Cardiac fibroblast (primary cell): Measurements from ENCODE around the gene ALDH1L1.
"Not testable (repeated sequence)": the region's sequence is repeated elsewhere in the genome, so short reads cannot be mapped to it uniquely, and the experiment has no call there.

Source experiments
- DNase-seq, 2 donors: peaks; one replicate each; pipeline versions ENCODE4 v3.0.0 to v3.0.0-alpha.2; 2010; ENCODE audit warnings: low read depth in 2 of 2
- H3K4me3 ChIP-seq, 2 donors: replicated peaks in 1 of 2; 1 replicate in 1 of 2; 2 replicates in 1 of 2; pipeline ENCODE4 v1.5.1; 2011; ENCODE audit warnings: low read depth in 2 of 2, low read length in 2 of 2, mild to moderate bottlenecking in 2 of 2, moderate library complexity in 1 of 2
- CTCF ChIP-seq: IDR thresholded peaks from one replicate; pipeline ENCODE4 v1.5.1; 2011; ENCODE audit warnings: low read depth, mild to moderate bottlenecking, low read length, inconsistent platforms

Gene ALDH1L1

GRCh38 chr3:126078866-126079265, 101.5 kb downstream of the ALDH1L1 start:
- no peak for TF ChIP-seq CTCF
- DNase-seq, result no peak
- H3K4me3 ChIP-seq, result no peak overlapping the region

- no peak for TF ChIP-seq CTCF
Observed at GRCh38 chr3:126077754-126078153, 102.6 kb downstream of the ALDH1L1 start.

GRCh38 chr3:126076140-126076539, 104.2 kb downstream of the ALDH1L1 start:
- no peak for DNase-seq
- H3K4me3 ChIP-seq, result no peak overlapping the region
- TF ChIP-seq CTCF, result no peak

More at GRCh38 chr3:126077754-126078153, 102.6 kb downstream of the ALDH1L1 start:
- DNase-seq, result no peak
- H3K4me3 ChIP-seq, result no peak overlapping the region

- no peak for TF ChIP-seq CTCF
- no peak overlapping the region for H3K4me3 ChIP-seq
- DNase-seq, result no peak
Observed at GRCh38 chr3:126070146-126070545, 110.2 kb downstream of the ALDH1L1 start.

- DNase-seq, result no peak
- no peak for TF ChIP-seq CTCF
- no peak overlapping the region for H3K4me3 ChIP-seq
Observed at GRCh38 chr3:126067959-126068358, 112.4 kb downstream of the ALDH1L1 start.

- DNase-seq, H3K4me3 ChIP-seq: not testable (repeated sequence)
Observed at GRCh38 chr3:126066676-126067075, 113.7 kb downstream of the ALDH1L1 start.

- TF ChIP-seq CTCF, result no peak
- H3K4me3 ChIP-seq, result no peak overlapping the region
- no peak for DNase-seq
Observed at GRCh38 chr3:126065876-126066275, 114.5 kb downstream of the ALDH1L1 start.
